SK-N-MC (cell line): ENCODE measurements around the gene PRCP.

ENCODE experiments used
- FOXP2 ChIP-seq: optimal IDR thresholded peaks from 2 replicates; pipeline ENCODE3; 2011; ENCODE audit warnings: mild to moderate bottlenecking, moderate library complexity; ENCODE audit not compliant: insufficient read depth; ENCODE audit errors: extremely low read length, control extremely low read depth
- POLR2AphosphoS5 ChIP-seq: IDR thresholded peaks from 2 replicates; pipeline ENCODE4 v1.6.1; 2012; ENCODE audit warnings: mild to moderate bottlenecking, low read depth, low read length, borderline replicate concordance

- no peak for TF ChIP-seq POLR2AphosphoS5
- no peak for TF ChIP-seq FOXP2
These were observed 28.6 kb downstream of the PRCP start for GRCh38 chr11:82871646-82872045.
